GM23338 (cell line): Measurements from ENCODE around the gene SNRPN. TPM values are rescaled to one million over a fixed set of nuclear protein-coding genes. Genes with fewer than 3 reads are reported as not detected.

Experiments used
- ATAC-seq: fragments of 200-7000 bp; cut with Tn5 transposase; 3 replicates; pipeline ENCODE4 v1.9.1; 2020
- DNase-seq: peaks from one replicate; pipeline ENCODE4 v3.0.0-alpha.2; 2015; ENCODE audit warnings: low spot score
- H2AFZ ChIP-seq: fragments of 200-600 bp; sonication (generic); 2 replicates; pipeline ENCODE4 v1.8.0; 2016; ENCODE audit warnings: antibody characterized with exemption, mild to moderate bottlenecking, moderate library complexity
- H3F3A ChIP-seq: fragments of 200-600 bp; sonication (generic); replicated peaks from 2 replicates; pipeline ENCODE4 v1.8.0; 2017; ENCODE audit warnings: antibody characterized with exemption, mixed run types, low read depth
- H3K27ac ChIP-seq: fragments of 200-600 bp; sonication (generic); 2 replicates; pipeline ENCODE4 v1.6.1; 2016; ENCODE audit warnings: low read depth
- H3K27me3 ChIP-seq: fragments of 200-600 bp; sonication (generic); 2 replicates; pipeline ENCODE4 v1.8.0; 2016; ENCODE audit warnings: mild to moderate bottlenecking, mixed run types, moderate library complexity; ENCODE audit not compliant: insufficient read depth
- H3K36me3 ChIP-seq: fragments of 200-600 bp; sonication (generic); 2 replicates; pipeline ENCODE4 v1.8.0; 2016; ENCODE audit warnings: mild to moderate bottlenecking; ENCODE audit not compliant: insufficient read depth
- H3K4me1 ChIP-seq: fragments of 200-600 bp; sonication (generic); 2 replicates; pipeline ENCODE4 v1.8.0; 2016; ENCODE audit warnings: mild to moderate bottlenecking, moderate library complexity; ENCODE audit not compliant: insufficient read depth
- H3K4me2 ChIP-seq: fragments of 200-600 bp; sonication (generic); 2 replicates; pipeline ENCODE4 v1.7.1; 2017; ENCODE audit warnings: mixed run types
- H3K4me3 ChIP-seq: fragments of 200-600 bp; sonication (generic); 2 replicates; pipeline ENCODE4 v1.6.1; 2016; ENCODE audit warnings: mixed run types
- H3K79me2 ChIP-seq: fragments of 200-600 bp; sonication (generic); replicated peaks from 2 replicates; pipeline ENCODE4 v1.8.0; 2017; ENCODE audit warnings: mild to moderate bottlenecking; ENCODE audit not compliant: insufficient read depth
- H3K9me2 ChIP-seq: fragments of 200-600 bp; sonication (generic); 2 replicates; pipeline ENCODE4 v1.8.0; 2017; ENCODE audit not compliant: insufficient read depth
- H4K20me1 ChIP-seq: fragments of 200-600 bp; sonication (generic); replicated peaks from 2 replicates; pipeline ENCODE4 v1.8.0; 2017; ENCODE audit warnings: mild to moderate bottlenecking; ENCODE audit not compliant: insufficient read depth
- H3K27ac Mint-ChIP-seq: 2 replicates; pipeline ENCODE4 v1.8.0; 2020; ENCODE audit warnings: inconsistent platforms, mild to moderate bottlenecking, moderate library complexity, mixed read lengths
- H3K27me3 Mint-ChIP-seq: 3 replicates; pipeline ENCODE4 v1.8.0; 2022; ENCODE audit warnings: low read depth, mild to moderate bottlenecking, moderate library complexity, mixed read lengths, inconsistent platforms; ENCODE audit not compliant: insufficient read depth, poor library complexity
- H3K36me3 Mint-ChIP-seq: 3 replicates; pipeline ENCODE4 v1.8.0; 2021; ENCODE audit warnings: low read depth, mild to moderate bottlenecking, inconsistent platforms, moderate library complexity, mixed read lengths
- H3K4me1 Mint-ChIP-seq: 3 replicates; pipeline ENCODE4 v1.8.0; 2020; ENCODE audit warnings: mild to moderate bottlenecking, inconsistent platforms, mixed read lengths
- H3K4me3 Mint-ChIP-seq: 3 replicates; pipeline ENCODE4 v1.8.0; 2021; ENCODE audit warnings: moderate library complexity, mild to moderate bottlenecking, inconsistent platforms, mixed read lengths
- H3K9me3 Mint-ChIP-seq: 3 replicates; pipeline ENCODE4 v1.8.0; 2020; ENCODE audit warnings: moderate library complexity, mild to moderate bottlenecking, inconsistent platforms, mixed read lengths
- CREB1 ChIP-seq: fragments of 250-450 bp; sonication (Bioruptor Pico); IDR thresholded peaks from 2 replicates; pipeline ENCODE4 v1.5.0; 2020; ENCODE audit warnings: low read depth, mild to moderate bottlenecking, moderate library complexity
- CTCF ChIP-seq, 2 experiments: fragments of 200-600 bp in 1 of 2; sonication (generic) in 1 of 2; conservative IDR thresholded peaks; 2 replicates each; pipeline versions ENCODE4 v1.5.1 to v1.6.1; 2016 to 2017; ENCODE audit warnings: antibody characterized with exemption in 2 of 2, low read depth in 2 of 2, mild to moderate bottlenecking in 2 of 2, moderate library complexity in 1 of 2
- JUNB ChIP-seq: IDR thresholded peaks from one replicate; pipeline ENCODE4 v1.6.1; 2016; ENCODE audit warnings: antibody characterized with exemption; ENCODE audit not compliant: unreplicated experiment
- NANOG ChIP-seq: IDR thresholded peaks from 2 replicates; pipeline ENCODE4 v1.6.1; 2016; ENCODE audit warnings: antibody characterized with exemption, borderline replicate concordance
- REST ChIP-seq: IDR thresholded peaks from one replicate; pipeline ENCODE4 v1.6.1; 2018; ENCODE audit warnings: antibody characterized with exemption; ENCODE audit not compliant: unreplicated experiment
- STAT1 ChIP-seq: IDR thresholded peaks from one replicate; pipeline ENCODE4 v1.6.1; 2016; ENCODE audit warnings: antibody characterized with exemption; ENCODE audit not compliant: unreplicated experiment
- ZNF114 ChIP-seq: fragments of 250-450 bp; sonication (Bioruptor Pico); IDR thresholded peaks from 2 replicates; pipeline ENCODE4 v1.5.0; 2020; ENCODE audit warnings: mild to moderate bottlenecking, moderate library complexity
- ZNF462 ChIP-seq: fragments of 250-450 bp; sonication (Bioruptor Pico); IDR thresholded peaks from 2 replicates; pipeline ENCODE4 v1.5.0; 2020; ENCODE audit warnings: mild to moderate bottlenecking, moderate library complexity
- polyA plus RNA-seq: library from polyadenylated mRNA; unstranded; fragments of >200 nt; fragmentation: Nextera tagmentation; extraction: Ambion mirVana; gene quantifications from 2 replicates; pipeline ENCODE4 v1.2.1, GENCODE V29; 2016
- total RNA-seq: library from RNA; depleted of rRNA; stranded (reverse); fragments of >200 nt; shearing (Covaris generic); gene quantifications from 2 replicates; pipeline ENCODE4 v1.2.3, GENCODE V29; 2014

SNRPN gene
- total and polyA plus RNA-seq, 2 experiments from 2014 or later, result 919 to 966 TPM

- H2AFZ ChIP-seq, result no peak overlapping the region
- Mint-ChIP-seq H3K27ac (no peak overlapping the region), H3K9me3 (peaks cover 60% of the 10 kb centered on the region), H3K4me3 (no peak overlapping the region), H3K27me3 (peaks cover 15% of the 10 kb centered on the region), H3K4me1 (peaks cover 49% of the 10 kb centered on the region), H3K36me3 (peaks cover 95% of the 10 kb centered on the region)
- peaks cover 3% of the 10 kb centered on the region for H3F3A ChIP-seq
- DNase-seq (no peak), ATAC-seq (peak; percentile 15; the same call in 1 of the 3 replicates)
- H3K4me3 ChIP-seq, result no peak overlapping the region
- no peaks in the 10 kb centered on the region for H3K9me2 ChIP-seq
- peaks cover 29% of the 10 kb centered on the region for H4K20me1 ChIP-seq
- no peak overlapping the region for H3K4me2 ChIP-seq
- peaks cover 100% of the 10 kb centered on the region for H3K79me2 ChIP-seq
- H3K36me3 ChIP-seq, result peaks cover 75% of the 10 kb centered on the region
- TF ChIP-seq CREB1 (CRISPR knock-in tag) (no peak), JUNB (no peak), ZNF114 (no peak), REST (no peak), NANOG (no peak), CTCF (conservative IDR thresholded peaks at IDR 0.05; ENCODE audit: low read depth in 2 of 2) (peak in 1 of 2 experiments; percentile 41; a peak in 2 of 4 replicates)
- no peaks in the 10 kb centered on the region for H3K27me3 ChIP-seq
- H3K27ac ChIP-seq, result no peak overlapping the region; the same call in 1 of the 2 replicates
- no peaks in the 10 kb centered on the region; the same call in 1 of the 2 replicates for H3K4me1 ChIP-seq
Observed at GRCh38 chr15:24976932-24977331, 22.1 kb downstream of the SNRPN start.

GRCh38 chr15:24977686-24978085 lies 22.9 kb downstream of the SNRPN start:
- H3K27ac ChIP-seq, result peak overlapping the region; percentile 67
- peaks cover 96% of the 10 kb centered on the region for H3K36me3 Mint-ChIP-seq
- no peak overlapping the region for H3K27ac Mint-ChIP-seq
- H3K4me3 ChIP-seq, result no peak overlapping the region
- peaks cover 100% of the 10 kb centered on the region for H3K79me2 ChIP-seq
- peaks cover 3% of the 10 kb centered on the region for H3F3A ChIP-seq
- peaks cover 51% of the 10 kb centered on the region for H3K4me1 Mint-ChIP-seq
- H3K27me3 ChIP-seq, result no peaks in the 10 kb centered on the region
- H3K4me1 ChIP-seq, result no peaks in the 10 kb centered on the region; the same call in 1 of the 2 replicates
- DNase-seq (no peak), ATAC-seq (peak; percentile 31)
- no peak overlapping the region for H2AFZ ChIP-seq
- H4K20me1 ChIP-seq, result peaks cover 23% of the 10 kb centered on the region
- no peak overlapping the region for H3K4me2 ChIP-seq
- peaks cover 61% of the 10 kb centered on the region for H3K9me3 Mint-ChIP-seq
- no peaks in the 10 kb centered on the region for H3K9me2 ChIP-seq
- no peak overlapping the region for H3K4me3 Mint-ChIP-seq
- peaks cover 71% of the 10 kb centered on the region for H3K36me3 ChIP-seq
- peaks cover 15% of the 10 kb centered on the region for H3K27me3 Mint-ChIP-seq
- TF ChIP-seq STAT1 (no peak), CTCF (conservative IDR thresholded peaks at IDR 0.05; ENCODE audit: low read depth in 2 of 2) (no peak), ZNF462 (CRISPR knock-in tag) (no peak)
